Stomach (tissue), 4 donors: ENCODE data around the gene NXPE4.

ENCODE experiments used
- EP300 ChIP-seq: sonication (generic); formaldehyde crosslinking; IDR thresholded peaks from one replicate; pipeline ENCODE4 v1.6.1; 2017; ENCODE audit warnings: antibody characterized with exemption
- POLR2A ChIP-seq, 4 donors: fragments of 450-650 bp; IDR thresholded peaks; one replicate each; pipeline ENCODE4 v1.6.1; 2016; ENCODE audit warnings: antibody characterized with exemption in 4 of 4, control low read depth in 2 of 4, mild to moderate bottlenecking in 1 of 4, moderate library complexity in 1 of 4
- POLR2AphosphoS5 ChIP-seq, 3 donors: sonication (generic); formaldehyde crosslinking; IDR thresholded peaks; one replicate each; pipeline ENCODE4 v1.6.1; 2016; ENCODE audit warnings: antibody characterized with exemption in 3 of 3
- TF ChIP-seq, protein P1 (sequence below), 7 experiments: fragments of 450-650 bp in 4 of 7; fragments of 200-600 bp in 3 of 7; sonication (generic) in 3 of 7; IDR thresholded peaks; one replicate each; pipeline ENCODE4 v1.5.1; 2016 to 2019; ENCODE audit warnings: antibody characterized with exemption in 7 of 7, control low read depth in 2 of 7, mild to moderate bottlenecking in 1 of 7

GRCh38 chr11:114563077-114563476, 32.5 kb downstream of the NXPE4 start:
- TF ChIP-seq, protein P1, sequence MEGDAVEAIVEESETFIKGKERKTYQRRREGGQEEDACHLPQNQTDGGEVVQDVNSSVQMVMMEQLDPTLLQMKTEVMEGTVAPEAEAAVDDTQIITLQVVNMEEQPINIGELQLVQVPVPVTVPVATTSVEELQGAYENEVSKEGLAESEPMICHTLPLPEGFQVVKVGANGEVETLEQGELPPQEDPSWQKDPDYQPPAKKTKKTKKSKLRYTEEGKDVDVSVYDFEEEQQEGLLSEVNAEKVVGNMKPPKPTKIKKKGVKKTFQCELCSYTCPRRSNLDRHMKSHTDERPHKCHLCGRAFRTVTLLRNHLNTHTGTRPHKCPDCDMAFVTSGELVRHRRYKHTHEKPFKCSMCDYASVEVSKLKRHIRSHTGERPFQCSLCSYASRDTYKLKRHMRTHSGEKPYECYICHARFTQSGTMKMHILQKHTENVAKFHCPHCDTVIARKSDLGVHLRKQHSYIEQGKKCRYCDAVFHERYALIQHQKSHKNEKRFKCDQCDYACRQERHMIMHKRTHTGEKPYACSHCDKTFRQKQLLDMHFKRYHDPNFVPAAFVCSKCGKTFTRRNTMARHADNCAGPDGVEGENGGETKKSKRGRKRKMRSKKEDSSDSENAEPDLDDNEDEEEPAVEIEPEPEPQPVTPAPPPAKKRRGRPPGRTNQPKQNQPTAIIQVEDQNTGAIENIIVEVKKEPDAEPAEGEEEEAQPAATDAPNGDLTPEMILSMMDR (IDR thresholded peaks at IDR 0.05): no peak
- no peak for TF ChIP-seq POLR2AphosphoS5 (IDR thresholded peaks at IDR 0.05)
- TF ChIP-seq POLR2A (IDR thresholded peaks at IDR 0.05): no peak
- no peak for TF ChIP-seq EP300
